Activated CD4-positive, alpha-beta T cell treated with anti-CD3 and anti-CD28 coated beads for 48 hours (primary cell): ENCODE data around the gene STON1.
"Not testable (repeated sequence)": the region's sequence is repeated elsewhere in the genome, so short reads cannot be mapped to it uniquely, and the experiment has no call there.

ENCODE experiments used
- DNase-seq: peaks from one replicate; pipeline ENCODE4 v3.0.0-alpha.2; 2020

STON1 gene

GRCh38 chr2:48622691-48623090 lies 92.7 kb downstream of the STON1 start:
- DNase-seq = not testable (repeated sequence)

GRCh38 chr2:48624696-48625095 lies 94.7 kb downstream of the STON1 start:
- DNase-seq = no peak

GRCh38 chr2:48626047-48626446 lies 96.1 kb downstream of the STON1 start:
- DNase-seq = no peak

DNA sequence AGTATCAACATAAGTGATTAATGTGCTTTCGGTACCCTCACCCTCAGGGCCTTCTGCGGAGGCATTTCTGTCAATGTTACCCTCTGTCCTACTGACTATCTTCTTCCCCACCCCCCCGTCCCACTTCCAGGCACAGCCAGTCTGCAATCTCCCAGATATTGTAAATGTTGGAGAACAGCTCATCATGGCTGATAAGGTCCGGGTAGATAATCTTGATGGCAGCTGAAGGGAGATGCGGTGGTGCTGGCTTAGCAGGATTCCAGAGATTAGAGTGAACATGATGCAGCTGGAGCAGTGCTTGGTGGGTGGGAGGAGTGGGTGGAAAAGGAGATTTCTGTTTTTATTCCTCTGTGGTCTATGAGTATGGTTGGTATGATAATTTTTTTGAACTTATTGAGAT lies 103.2 kb downstream of the STON1 start:
- no peak for DNase-seq

DNA sequence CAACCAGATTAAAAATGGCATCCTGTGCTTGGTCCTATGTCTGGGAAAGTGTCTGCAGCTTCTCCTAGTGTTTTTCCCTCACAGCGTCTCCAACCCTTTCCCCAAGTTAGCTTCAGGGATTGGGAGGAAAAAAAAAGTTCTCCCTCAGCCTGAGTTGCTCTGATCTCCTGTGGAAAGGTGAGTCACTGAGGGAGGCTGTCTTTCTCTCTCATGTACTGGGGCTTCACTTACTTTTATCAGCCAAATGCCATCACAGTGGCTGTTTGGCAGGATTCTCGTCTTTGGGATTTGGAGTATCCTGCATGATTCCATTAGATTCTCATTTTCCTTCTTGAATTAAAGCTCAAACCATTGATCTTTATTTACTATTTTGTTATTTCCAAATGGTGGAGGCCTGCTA lies 105.8 kb downstream of the STON1 start:
- no peak for DNase-seq

GRCh38 chr2:48638261-48638660 lies 108.3 kb downstream of the STON1 start:
- DNase-seq = no peak
